Erythroblast (primary cell): Measurements from ENCODE around the gene PSMG1.
"Not testable (repeated sequence)": the region's sequence is repeated elsewhere in the genome, so short reads cannot be mapped to it uniquely, and the experiment has no call there.

Source experiments
- DNase-seq, 2 experiments: peaks; one replicate each; lab custom pipeline; 2025; lab: John Stamatoyannopoulos, UW
- GATA1 ChIP-seq: IDR thresholded peaks from 2 replicates; pipeline ENCODE4 v1.6.1; 2011; ENCODE audit warnings: low read depth, mild to moderate bottlenecking, control low read depth, low read length, moderate library complexity
- POLR2A ChIP-seq: IDR thresholded peaks from 2 replicates; pipeline ENCODE4 v1.6.1; 2011; ENCODE audit warnings: mild to moderate bottlenecking, low read length

Gene PSMG1

GRCh38 chr21:39159342-39160063 is 23.7 kb downstream of the PSMG1 start:
- DNase-seq: no peak
- TF ChIP-seq POLR2A: no peak
- TF ChIP-seq GATA1: no peak

GRCh38 chr21:39157241-39157640 is 26.0 kb downstream of the PSMG1 start:
- not testable (repeated sequence) for DNase-seq

- no peak for DNase-seq
- TF ChIP-seq GATA1: no peak
Observed at GRCh38 chr21:39156024-39156423, 27.2 kb downstream of the PSMG1 start.

- no peak for DNase-seq
- no peak for TF ChIP-seq GATA1
Observed at GRCh38 chr21:39155578-39155977, 27.7 kb downstream of the PSMG1 start.

- no peak for DNase-seq
- TF ChIP-seq GATA1: no peak
- no peak for TF ChIP-seq POLR2A
Observed at GRCh38 chr21:39153842-39154241, 29.4 kb downstream of the PSMG1 start.

GRCh38 chr21:39153373-39153772 is 29.9 kb downstream of the PSMG1 start:
- TF ChIP-seq GATA1 (no peak), POLR2A (no peak)
- peak; percentile 30 to 38 for DNase-seq

GRCh38 chr21:39152271-39152670 is 31.0 kb downstream of the PSMG1 start:
- DNase-seq: no peak
- TF ChIP-seq POLR2A (no peak), GATA1 (no peak)

GRCh38 chr21:39150877-39151276 is 32.4 kb downstream of the PSMG1 start:
- TF ChIP-seq GATA1 (no peak), POLR2A (no peak)
- DNase-seq: no peak

- no peak for DNase-seq
- no peak for TF ChIP-seq GATA1
- TF ChIP-seq POLR2A: no peak
Observed at GRCh38 chr21:39150316-39150715, 32.9 kb downstream of the PSMG1 start.

- DNase-seq: no peak
- TF ChIP-seq POLR2A (no peak), GATA1 (no peak)
Observed at GRCh38 chr21:39149882-39150281, 33.4 kb downstream of the PSMG1 start.

GRCh38 chr21:39148975-39149374 is 34.3 kb downstream of the PSMG1 start:
- peak; percentile 19 to 78 for DNase-seq
- TF ChIP-seq POLR2A: no peak

- TF ChIP-seq POLR2A (no peak), GATA1 (no peak)
Observed at GRCh38 chr21:39144191-39144590, 39.1 kb downstream of the PSMG1 start.

GRCh38 chr21:39142972-39143371 is 40.3 kb downstream of the PSMG1 start:
- peak in 1 of 2 experiments; percentile 24 for DNase-seq

More at GRCh38 chr21:39144191-39144590, 39.1 kb downstream of the PSMG1 start:
- no peak for DNase-seq

GRCh38 chr21:39141502-39141901 is 41.7 kb downstream of the PSMG1 start:
- no peak for TF ChIP-seq GATA1
- no peak for TF ChIP-seq POLR2A
- peak in 1 of 2 experiments; percentile 11 for DNase-seq

More at GRCh38 chr21:39142972-39143371, 40.3 kb downstream of the PSMG1 start:
- TF ChIP-seq GATA1: no peak

GRCh38 chr21:39137248-39138178 is 45.7 kb downstream of the PSMG1 start:
- peak; percentile 38 to 54 for DNase-seq

More at GRCh38 chr21:39137248-39138178, 45.7 kb downstream of the PSMG1 start:
- no peak for TF ChIP-seq POLR2A
- no peak for TF ChIP-seq GATA1
